Stimulated activated CD4-positive, alpha-beta T cell treated with anti-CD3 and anti-CD28 coated beads, Interleukin-15, amount 100 ng/mL, for 24 hours (primary cell): ENCODE measurements around the gene CLNS1A.
"Not testable (repeated sequence)": the region's sequence is repeated elsewhere in the genome, so short reads cannot be mapped to it uniquely, and the experiment has no call there.

Experiments
- DNase-seq: peaks from one replicate; pipeline ENCODE4 v3.0.0-alpha.2; 2020

The CLNS1A gene, protein sequence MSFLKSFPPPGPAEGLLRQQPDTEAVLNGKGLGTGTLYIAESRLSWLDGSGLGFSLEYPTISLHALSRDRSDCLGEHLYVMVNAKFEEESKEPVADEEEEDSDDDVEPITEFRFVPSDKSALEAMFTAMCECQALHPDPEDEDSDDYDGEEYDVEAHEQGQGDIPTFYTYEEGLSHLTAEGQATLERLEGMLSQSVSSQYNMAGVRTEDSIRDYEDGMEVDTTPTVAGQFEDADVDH

DNA sequence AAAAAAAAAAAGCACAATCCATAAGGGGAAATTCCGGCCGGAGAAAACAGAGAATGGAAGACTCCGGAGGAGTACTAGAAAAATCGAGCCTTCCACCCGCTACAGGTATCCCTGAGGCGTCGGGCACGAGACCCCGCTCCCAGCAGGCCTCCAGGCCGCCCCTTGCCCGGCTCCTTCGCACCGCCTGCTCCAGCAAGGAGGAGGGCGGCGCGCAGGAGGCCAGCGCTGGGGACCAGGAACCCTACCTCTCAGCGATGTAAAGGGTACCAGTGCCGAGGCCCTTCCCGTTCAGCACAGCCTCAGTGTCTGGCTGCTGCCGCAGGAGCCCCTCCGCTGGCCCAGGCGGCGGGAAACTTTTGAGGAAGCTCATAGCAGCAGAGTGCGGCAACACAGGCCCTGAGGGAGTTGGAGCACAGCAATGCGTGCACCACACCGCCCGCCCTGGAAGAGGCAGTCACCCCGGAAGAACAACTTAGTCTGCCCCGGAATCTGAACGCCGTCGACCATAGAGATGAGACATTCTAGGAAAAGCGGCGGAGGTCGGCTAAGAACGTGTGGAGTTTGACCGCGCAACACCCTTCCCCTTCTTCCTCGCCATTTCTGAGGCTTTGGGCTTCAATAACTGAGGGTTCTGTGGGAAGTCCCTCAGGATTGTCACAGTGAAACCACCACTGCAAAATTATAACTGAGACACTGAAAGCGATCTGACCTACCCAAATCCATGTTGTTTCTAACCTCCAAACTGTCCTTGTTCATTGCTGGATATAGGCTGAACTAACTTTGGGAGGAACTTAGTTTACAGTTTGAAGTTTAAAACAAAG, at the start of gene CLNS1A:
TSS of gene CLNS1A (minus strand) at position 450 of the 821 bp plus-strand sequence. CDS start at position 370, 80 bp downstream.
- DNase-seq: peak; percentile 87

- no peak for DNase-seq
Measured at GRCh38 chr11:77687088-77687487, 49.5 kb upstream of the CLNS1A start.

DNA sequence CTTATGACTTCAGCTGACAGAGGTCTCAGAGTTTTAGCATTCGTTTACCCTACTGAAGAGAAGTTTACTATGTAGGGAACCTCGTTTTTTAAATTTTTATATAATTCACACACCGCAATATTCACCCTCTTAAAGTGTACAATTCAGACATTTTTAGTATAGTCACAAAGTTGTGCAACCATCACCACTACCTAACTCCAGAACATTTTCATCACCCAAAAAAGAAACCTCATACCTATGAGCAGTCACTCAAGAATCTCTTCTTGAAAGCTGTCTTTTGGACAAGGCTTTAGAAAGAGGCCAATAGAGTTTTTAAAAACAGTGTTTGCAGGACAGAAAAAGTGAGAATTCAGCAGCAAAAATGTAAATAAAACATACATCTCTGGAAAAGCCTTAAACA, 39.5 kb upstream of the CLNS1A start:
- no peak for DNase-seq

GRCh38 chr11:77672264-77672663, 34.7 kb upstream of the CLNS1A start:
- DNase-seq: no peak

GRCh38 chr11:77669848-77670511, 32.4 kb upstream of the CLNS1A start:
- no peak for DNase-seq

DNA sequence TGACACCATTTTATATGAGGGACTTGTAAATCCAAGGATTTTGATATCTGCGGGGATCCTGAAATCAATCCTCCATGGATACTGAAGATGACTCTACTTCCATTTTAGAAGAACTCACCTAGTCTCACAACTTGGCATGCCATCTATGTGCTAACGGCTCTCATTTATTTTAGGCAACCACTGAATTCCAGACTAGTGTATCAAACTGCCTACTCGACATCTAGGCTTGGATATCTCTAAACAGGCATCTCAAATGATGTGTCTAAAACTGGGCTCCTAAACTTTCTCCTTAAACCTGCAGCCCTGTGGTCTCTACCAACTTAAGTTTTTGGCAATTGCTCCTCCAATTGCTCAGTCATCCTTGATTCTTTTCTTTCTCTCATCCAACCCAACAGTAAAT, 31.2 kb upstream of the CLNS1A start:
- DNase-seq: no peak

DNA sequence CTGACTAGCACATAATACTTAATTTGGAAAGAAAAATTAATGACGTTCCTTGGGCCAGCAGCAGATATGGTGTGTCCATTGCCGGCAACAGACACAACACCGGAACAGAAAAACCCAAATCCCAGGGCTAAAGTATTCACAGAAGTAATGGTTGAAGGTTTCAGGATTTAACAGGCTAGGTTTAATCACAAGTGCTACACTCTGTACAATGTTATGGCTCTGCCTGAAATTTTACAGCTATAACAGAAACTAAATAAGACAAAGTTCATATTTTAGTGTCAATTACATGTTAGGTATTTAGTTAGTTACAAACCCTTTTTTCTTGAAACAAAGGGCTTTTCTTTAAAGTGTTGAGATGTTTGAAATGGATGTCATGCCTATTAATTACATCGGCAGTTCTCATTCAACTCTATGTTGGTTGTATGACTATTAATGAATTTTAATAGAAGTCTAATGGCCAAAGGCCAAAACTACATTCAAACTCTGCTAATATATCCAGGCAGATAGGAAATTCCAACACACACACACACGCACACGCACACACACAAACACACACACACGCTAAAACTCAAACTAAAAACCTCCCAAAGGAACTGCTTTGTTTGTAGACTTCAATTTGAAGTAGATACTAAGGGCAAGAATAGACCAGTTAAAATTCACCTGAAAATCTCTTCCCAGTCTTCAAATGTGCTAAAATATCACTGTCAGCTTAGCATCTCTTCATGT, 27.8 kb upstream of the CLNS1A start:
- DNase-seq: no peak

DNA sequence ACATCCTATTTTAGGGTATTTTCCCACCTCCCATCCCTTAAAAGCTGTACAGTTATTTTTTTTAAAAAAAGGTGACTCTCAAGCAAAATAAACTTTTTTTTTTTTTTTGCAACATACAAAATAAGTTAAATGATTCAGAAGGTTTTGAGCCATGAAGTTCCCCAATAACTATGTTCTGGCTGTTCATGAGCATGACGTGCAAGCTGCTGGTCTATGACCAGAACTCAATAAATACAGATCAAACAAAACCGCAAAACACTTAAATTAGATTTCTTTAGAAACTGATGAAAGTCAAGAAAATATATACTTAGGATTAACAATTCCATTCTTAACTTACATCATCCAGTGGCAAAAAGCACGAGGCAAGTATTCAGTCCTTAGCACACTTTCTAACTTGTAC, 24.1 kb upstream of the CLNS1A start:
- DNase-seq: no peak

DNA sequence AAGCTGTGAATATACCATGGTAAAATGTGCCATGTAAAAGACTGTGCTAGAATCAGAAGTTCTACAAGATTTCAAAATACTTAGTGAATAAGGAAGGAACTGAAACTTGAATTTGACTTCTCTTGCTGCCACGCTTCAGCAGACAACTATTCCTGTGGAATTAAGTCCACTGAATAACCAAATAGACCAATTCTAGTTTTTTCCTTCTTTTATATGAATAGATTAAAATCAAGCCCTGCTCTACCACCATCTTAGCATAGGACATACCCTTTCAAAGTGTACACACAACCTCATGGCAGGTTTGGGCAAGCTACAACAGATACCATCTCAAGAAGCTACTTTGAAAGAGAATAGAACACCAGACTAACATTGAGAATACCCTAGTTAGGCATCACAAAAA, 23.4 kb upstream of the CLNS1A start:
- no peak for DNase-seq

GRCh38 chr11:77658213-77659013, 20.8 kb upstream of the CLNS1A start:
- DNase-seq: no peak

DNA sequence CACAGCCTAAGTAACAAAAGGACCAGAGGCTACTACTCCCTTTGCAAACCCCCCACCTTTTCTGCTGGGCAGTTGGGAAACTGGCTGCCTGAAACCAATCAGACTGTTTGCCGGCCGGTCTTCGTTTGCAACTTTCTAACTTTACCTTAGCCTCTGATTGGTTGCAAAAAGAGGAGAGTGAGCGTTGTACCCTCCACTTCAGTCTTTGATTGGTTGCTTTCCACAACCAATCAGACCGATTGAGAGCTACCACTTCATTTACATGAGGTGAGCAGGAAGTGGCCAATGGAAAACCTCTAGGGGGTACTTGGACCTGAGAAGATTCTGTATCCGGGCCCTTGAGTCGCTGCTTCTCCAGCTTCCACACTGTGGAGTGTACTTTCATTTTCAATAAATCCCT, 18.8 kb upstream of the CLNS1A start:
- no peak for DNase-seq

DNA sequence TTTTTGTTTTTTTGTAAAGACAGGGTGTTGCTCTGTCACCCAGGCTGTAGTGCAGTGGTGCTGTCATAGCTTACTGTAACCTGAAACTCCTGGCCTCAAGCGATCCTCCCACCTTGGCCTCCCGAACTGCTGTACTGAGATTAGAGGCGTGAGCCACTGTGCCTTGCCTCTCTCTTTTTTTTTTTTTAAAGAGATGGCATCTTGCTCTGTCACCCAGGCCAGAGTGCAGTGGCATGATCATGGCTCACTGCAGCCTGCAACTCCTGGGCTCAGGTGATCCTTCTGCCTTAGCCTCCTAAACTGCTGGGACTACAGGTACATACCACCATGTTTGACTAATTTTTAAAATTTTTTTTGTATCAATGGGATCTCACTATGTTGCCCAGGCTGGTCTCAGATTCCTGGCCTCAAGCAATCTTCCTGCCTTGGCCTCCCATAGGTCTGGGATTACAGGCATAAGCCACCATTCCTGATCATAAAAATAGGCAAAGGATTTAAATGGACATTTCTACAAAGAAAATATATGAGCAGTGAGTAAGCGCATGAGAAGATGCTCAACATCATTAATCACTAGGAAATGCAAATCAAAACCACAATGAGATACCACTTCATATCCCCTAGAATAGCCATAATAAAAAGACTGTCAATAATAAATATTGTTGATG, 17.3 kb upstream of the CLNS1A start:
- DNase-seq: no peak

- no peak for DNase-seq
Measured at GRCh38 chr11:77650123-77650522, 12.5 kb upstream of the CLNS1A start.

DNA sequence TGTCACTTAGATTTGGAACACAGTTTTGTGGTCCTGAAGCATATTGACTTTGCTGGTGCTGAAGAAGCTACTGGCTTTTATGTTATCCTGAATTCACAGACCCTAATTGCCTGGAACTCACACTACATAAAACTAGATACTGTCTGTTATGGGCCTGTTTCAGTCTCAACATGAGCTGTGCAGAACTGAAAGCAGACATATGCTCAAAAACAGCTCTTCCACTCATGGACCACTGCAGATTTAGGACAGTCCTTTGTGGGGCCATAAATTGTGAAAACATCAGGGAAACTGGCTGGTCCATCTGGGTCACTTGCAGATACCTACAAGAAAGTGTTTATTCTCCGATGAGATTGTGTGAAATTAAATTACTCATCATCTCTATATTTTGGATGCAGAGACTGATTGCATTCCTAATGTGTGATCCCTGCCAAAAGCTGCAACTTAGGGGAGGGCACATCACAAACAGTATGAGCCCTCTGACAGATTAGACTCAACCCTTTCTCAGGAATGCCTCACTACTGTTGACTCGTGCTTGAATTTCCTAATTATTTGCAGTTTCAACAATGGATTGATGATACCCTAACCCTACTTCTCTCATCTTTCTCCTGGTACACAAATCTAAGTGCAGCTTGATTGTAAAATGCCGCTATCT, 10.2 kb upstream of the CLNS1A start:
- DNase-seq: no peak

DNA sequence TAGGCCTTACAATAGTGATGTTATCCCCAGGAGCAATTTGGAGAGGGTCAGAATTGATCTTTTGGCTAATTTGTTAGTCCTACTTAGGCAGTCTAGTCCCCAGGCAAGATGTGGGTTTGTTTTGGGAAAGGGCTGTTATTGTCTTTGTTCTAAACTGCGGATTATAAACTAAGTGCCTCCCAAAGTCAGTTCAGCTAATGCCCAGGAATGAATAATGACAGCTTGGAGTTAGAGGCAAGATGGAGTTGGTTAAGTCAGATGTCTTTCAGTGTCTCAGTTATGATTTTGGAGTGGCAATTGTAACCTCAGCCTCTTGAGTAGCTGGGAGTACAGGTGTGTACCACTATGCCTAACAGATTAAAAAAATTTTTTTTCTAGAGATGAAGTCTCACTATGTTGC, 7.3 kb upstream of the CLNS1A start:
- DNase-seq: no peak

DNA sequence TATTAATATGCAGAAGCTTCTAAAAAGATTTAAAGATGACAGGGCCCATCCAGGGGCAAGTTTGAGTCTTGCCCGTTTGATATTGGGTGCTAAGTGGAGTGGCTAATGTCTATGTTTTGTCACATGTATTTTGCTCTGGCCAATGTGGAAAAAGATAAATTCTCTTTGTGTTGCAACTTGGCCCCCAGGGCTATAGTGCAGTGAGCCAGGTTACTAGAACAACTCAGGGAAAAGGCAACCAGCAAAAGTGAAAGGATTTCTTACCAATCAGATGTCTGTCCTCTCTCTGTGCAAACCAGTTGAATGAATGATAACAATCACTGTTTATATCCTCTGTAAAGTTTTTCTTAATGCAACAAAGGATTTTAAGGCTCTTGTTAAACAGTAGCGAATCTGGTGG, 4.6 kb upstream of the CLNS1A start:
- no peak for DNase-seq

GRCh38 chr11:77636731-77637344, 756 bp downstream of the CLNS1A start:
- DNase-seq: no peak

GRCh38 chr11:77633926-77634325, 3.7 kb downstream of the CLNS1A start:
- DNase-seq: not testable (repeated sequence)

DNA sequence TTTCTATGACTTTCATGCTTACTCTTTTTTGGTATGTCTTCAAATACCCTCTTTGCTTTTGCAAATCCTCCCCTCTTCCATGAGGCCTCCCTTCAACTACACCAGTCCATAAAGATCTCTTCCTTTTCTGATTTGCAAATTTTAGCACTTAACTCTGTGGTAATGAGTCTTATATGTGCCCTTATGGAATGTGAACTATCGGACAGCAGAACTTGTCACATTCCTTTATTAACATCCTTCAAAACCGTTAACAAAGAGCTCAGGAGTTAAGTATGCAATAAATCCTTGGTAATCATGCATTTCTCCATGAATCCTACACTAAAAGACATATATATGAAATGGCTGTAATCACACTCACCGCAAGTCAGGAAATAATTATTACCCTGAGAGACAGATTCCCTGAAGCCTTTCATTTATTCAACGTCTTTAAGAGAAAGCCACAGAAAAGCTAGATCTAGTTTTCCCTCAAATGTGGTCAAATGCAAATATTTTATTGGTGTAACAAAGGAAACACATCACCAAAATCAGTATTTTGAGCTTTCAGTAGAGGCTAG, 7.4 kb downstream of the CLNS1A start:
- no peak for DNase-seq

GRCh38 chr11:77619576-77620198, 17.9 kb downstream of the CLNS1A start:
- DNase-seq: no peak
